ENCODE data around the gene MZT2B. TPM values are rescaled to one million over a fixed set of nuclear protein-coding genes. Genes with fewer than 3 reads are reported as not detected.
"Not testable (repeated sequence)": the region's sequence is repeated elsewhere in the genome, so short reads cannot be mapped to it uniquely, and the experiment has no call there.

Gene MZT2B
- polyA plus RNA-seq, 3 donors: 148 to 245 (median 239) TPM

DNA sequence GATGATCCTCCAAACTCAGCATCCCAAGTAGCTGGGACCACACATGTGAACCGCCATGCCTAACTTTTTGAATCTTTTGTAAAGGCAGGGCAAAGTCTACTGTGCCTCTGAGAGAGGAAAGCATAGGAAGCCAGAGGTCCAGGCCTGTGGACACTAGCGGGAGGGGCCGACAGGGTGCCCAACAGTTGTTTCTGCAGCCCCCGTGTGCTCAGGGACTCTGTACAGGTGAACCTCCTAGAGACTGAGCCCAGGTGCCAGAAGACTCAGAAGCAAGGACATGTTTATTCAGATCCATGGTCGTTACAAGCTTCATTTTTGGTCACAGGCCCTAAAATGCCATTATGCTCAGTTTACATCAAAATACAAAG lies 30.9 kb upstream of the MZT2B start:
- WGBS, 3 donors: 65 to 77% (median 68%) methylated on average over 5 of the region's 5 CpGs
- H3K27ac ChIP-seq (ENCODE audit: low read depth, low read length): not testable (repeated sequence)

DNA sequence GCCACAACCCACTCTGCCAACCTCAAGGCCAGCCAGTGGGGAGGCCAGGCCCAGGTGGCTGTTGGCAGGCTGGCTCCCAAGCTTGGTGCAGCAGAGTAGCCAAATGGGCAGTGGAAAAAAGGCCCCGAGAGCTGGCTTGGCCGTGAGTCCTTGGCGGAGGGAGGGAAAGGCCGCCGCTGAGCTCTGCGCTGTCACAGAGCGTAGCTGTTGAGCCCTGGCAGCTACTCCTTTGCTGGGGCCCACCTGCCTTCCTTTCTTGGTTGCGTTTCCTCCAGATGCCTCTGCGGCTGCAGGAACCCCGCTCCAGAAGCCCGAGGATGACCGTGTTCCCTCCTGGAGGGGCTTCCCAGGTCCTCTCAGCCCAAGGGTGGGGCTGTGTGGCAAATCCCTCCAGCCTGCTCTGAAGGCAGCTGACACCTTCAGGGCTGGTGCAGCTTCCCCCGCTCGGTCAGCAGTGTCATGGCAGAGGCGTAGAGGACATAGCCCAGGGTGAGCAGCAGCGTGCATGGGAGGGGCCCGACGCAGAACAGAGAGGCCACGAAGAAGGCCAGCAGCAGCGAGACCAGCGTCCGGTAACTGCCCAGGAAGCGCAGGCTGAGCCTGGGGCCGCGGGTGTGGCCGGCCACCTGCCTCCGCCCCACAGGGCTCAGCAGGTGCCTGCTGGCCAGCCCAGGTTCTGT lies 29.8 kb upstream of the MZT2B start:
- not testable (repeated sequence) for H3K27ac ChIP-seq (ENCODE audit: low read depth, low read length)
- 93 to 96% (median 96%) methylated on average over 12 to 23 of the region's 27 CpGs for WGBS, 3 donors

GRCh38 chr2:130152816-130153595 lies 29.1 kb upstream of the MZT2B start:
- no peak overlapping the region for H3K27ac ChIP-seq (ENCODE audit: low read depth, low read length)
- WGBS, 3 donors: 91 to 96% (median 94%) methylated on average over 21 to 25 of the region's 25 CpGs

- 91 to 94% (median 93%) methylated on average over 18 to 22 of the region's 23 CpGs for WGBS, 3 donors
- H3K27ac ChIP-seq (ENCODE audit: low read depth, low read length): not testable (repeated sequence)
Measured at GRCh38 chr2:130153721-130154422, 28.2 kb upstream of the MZT2B start.

GRCh38 chr2:130154423-130154770 lies 27.7 kb upstream of the MZT2B start:
- H3K27ac ChIP-seq (ENCODE audit: low read depth, low read length): not testable (repeated sequence)
- 89 to 97% (median 95%) methylated on average over 4 to 8 of the region's 8 CpGs for WGBS, 3 donors

DNA sequence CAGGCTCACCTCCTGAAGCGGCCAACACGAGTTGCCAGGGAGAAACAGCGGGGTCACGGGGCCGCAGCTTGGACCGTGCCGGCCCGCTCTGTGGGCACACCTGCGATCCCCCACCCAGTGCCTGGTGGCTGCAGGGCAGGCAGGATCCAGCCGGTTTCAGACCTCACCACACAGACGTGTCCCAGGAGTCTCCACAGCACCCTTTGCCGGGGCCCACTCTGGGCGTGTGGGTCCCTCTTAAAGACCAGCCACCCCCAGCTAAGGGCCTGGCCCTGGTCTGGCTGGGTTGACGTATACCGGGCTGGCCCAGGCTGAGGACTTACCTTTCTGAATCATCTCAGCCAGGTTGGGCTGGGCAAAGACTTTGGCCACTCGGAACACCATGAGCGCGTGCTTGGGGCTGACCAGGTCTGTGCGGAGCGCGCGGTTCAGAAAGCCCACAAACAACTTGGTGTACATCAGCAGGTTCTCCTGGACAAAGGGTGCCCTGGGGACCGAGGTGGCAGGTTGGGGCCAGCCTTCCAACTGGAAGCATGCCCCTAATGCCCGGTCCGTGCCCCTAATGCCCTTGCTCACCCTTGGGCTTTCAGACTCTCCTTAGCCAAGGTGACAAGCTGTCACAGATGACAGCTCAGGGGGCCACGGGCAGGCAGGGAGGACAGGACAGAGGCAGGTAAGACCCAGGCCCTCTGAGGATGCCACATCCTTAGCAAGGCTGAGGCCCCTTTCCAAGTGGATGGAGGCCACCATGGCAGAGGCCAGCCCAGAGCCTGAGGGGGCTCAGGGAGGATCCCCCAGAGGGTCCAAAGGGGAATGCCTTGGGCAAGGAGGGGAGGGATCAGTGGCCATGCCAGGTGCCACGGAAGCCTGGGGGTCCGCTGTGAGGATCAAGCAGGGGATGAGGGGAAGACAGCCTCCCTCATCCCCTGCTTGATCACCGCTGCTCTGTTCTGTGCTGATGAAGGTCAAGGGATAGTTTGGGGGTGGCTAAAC lies 27.0 kb upstream of the MZT2B start:
- H3K27ac ChIP-seq (ENCODE audit: low read depth, low read length): no peak overlapping the region
- 94 to 96% (median 96%) methylated on average over 29 of the region's 29 CpGs for WGBS, 3 donors

- 28 to 74% (median 74%) methylated on average over 15 to 16 of the region's 16 CpGs for WGBS, 3 donors
- not testable (repeated sequence) for H3K27ac ChIP-seq (ENCODE audit: low read depth, low read length)
Measured at GRCh38 chr2:130155956-130156623, 26.0 kb upstream of the MZT2B start.

GRCh38 chr2:130156624-130157004 lies 25.4 kb upstream of the MZT2B start:
- no peak overlapping the region for H3K27ac ChIP-seq (ENCODE audit: low read depth, low read length)

DNA sequence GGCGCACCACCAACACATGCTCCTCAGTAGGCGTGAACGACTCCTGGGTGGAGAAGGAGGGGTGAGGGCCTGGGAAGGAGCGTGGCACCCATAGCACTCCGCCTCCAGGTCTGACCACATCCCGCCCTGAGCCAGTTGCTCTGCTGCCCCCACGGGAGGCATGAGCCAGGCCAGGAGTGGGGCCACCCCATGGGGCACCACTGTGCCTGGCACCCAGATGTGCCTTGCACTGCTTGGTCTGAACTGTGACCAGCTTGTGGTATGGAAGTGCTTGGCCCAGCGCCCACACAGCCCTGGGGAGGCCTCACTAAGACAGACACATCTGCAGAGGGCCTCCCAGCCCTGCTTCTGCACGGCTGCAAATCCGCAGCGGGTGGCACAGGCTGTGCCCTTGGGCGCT lies 24.7 kb upstream of the MZT2B start:
- WGBS, 3 donors: 73 to 82% (median 80%) methylated on average over 9 to 11 of the region's 12 CpGs
- not testable (repeated sequence) for H3K27ac ChIP-seq (ENCODE audit: low read depth, low read length)

More at GRCh38 chr2:130156624-130157004, 25.4 kb upstream of the MZT2B start:
- 82 to 92% (median 90%) methylated on average over 9 of the region's 9 CpGs for WGBS, 3 donors

DNA sequence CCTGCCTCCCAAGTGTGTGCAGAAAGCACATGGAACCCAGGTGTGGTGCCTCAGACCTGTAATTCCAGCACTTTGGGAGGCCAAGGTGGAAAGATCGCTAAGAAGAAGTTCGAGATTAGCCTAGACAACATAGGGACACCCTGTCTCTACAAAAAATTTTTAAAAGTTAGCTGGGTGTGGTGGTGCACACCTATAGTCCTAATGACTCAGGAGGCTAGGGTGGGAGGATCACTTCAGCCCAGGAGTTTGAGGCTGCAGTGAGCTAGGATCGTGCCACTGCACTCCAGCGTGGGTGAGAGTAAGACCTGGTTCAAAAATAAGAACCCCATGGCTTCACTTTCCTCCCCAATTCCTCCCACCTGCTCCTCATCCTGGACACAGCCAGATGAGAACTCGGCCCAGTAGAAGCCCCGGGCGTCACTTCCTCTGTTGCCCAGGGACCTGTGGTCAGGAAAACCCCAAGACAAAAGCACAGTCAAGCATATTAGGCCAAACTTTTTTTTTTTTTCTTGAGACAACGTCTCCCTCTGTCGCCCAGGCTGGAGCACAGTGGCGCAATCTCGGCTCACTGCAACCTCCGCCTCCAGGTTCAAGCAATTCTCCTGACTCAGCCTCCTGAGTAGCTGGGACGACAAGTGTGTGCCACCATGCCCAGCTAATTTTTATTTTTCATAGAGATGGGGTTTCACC lies 24.1 kb upstream of the MZT2B start:
- WGBS, 3 donors: 63 to 79% (median 64%) methylated on average over 13 of the region's 13 CpGs
- H3K27ac ChIP-seq (ENCODE audit: low read depth, low read length): not testable (repeated sequence)

DNA sequence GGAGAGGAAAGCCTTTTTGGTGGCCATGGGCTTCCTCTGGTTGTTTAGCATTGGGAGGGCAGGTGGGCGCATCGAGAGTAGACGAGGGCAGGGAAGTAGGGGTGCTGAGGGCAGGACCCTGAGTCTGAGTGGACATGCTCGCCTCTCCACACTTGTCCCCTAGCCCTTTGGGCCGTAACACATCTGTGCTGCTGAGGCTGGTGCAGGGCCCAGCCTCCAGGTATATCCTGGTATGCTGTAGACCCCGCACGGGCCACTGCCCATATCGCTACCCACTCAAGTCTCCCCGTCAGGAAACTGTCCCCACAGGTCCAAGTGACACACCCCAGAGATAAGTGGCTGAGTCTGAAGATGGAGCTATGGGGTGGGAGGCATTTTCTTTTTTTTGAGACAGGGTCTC lies 23.4 kb upstream of the MZT2B start:
- H3K27ac ChIP-seq (ENCODE audit: low read depth, low read length): no peak overlapping the region
- WGBS, 3 donors: 91 to 99% (median 96%) methylated on average over 9 of the region's 9 CpGs

DNA sequence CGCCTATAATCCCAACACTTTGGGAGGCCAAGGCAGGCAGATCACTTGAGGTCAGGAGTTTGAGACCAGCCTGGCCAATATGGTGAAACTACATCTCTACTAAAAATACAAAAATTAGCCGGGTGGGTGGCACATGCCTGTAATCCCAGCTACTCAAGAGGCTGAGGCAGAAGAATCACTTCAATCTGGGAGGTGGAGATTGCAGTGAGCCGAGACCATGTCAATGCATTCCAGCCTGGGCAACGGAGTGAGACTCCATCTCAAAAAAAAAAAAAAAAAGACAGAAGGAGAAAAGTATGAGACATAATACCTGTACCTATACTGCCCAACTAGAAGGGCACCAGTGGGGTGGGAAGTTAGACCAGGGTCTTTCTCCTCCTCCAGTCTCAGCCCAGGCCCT lies 22.7 kb upstream of the MZT2B start:
- WGBS, 3 donors: 93 to 99% (median 97%) methylated on average over 4 of the region's 4 CpGs
- not testable (repeated sequence) for H3K27ac ChIP-seq (ENCODE audit: low read depth, low read length)

DNA sequence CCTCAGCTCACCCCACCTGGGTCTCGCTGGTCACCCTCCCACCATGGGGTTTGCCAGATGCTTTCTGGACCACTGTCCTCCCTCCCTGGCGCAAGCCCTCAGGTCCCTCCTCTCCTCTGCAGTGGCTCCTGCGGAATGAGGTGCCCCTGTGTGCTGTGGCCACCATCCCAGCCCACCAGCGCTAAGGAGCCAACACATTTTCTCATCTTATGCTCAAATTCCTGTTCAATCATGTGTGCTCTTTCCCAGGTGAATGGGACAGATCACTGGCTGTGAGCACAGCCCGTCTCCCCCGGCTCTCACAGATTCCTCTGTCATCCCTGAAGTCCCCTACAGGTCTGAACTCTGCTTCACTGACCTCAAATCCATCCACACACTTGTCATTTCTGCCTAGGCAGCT lies 21.9 kb upstream of the MZT2B start:
- H3K27ac ChIP-seq (ENCODE audit: low read depth, low read length): no peak overlapping the region
- 97 to 99% (median 97%) methylated on average over 6 of the region's 6 CpGs for WGBS, 3 donors

DNA sequence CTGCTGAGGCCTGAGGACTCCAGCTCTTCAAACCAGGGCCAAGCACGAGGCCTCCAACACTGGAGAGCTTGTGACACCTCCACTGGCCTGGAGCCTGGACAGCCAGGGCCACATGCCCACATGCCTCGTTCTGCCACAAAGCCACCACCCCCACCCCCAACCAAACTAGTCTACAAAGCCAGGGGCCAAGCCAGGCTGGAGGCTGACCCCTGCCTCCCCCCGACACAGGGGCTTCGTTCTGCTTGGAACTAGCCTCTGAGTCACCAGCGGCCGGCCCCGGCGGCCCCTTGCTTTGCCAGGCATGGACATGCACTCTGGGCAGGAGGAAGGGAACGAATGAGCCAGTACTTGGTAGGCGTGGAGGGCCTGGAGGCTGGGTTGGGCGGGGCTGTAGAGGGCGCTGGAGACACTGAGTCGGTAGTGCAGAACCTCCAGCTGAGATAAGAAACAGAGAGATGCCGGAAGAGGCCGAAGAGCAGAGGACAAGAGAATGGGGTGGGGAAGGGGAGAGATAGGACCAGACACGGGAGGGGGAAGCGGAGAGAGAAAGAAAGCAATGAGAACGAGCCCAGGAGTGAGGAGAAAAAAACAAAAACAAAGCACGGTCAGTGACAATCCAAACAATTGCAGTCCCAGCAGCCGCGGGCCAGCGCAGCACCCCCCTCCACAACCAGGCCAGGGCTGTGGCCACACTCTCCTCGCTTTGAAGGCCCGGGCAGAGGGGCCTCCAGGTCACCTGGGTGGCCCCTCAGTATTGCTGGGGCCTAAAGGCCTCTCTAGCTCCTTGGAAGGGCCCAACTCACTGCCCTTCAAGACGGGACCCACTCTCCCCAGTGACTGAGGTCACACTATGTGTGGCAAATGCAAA lies 21.0 kb upstream of the MZT2B start:
- 87 to 91% (median 88%) methylated on average over 25 of the region's 25 CpGs for WGBS, 3 donors
- H3K27ac ChIP-seq (ENCODE audit: low read depth, low read length): not testable (repeated sequence)

DNA sequence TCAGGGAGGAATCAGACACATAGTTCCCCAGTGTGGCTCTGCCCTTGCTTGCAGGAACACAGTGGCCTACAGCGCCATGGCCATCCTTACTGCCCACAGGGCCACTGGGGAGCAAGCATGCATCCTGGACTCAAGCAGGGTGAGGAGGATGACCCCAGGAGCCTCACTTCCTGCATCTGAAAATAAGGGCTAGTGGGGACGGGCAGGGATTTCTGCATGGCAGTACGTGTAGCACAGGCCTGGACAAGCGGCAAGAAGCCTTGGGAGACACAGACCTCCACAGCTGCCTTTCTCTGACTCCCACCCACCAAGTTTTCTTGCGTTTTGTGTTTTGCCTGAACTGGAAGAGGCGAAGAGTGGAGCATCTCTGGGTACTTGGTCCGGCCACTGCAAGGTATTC lies 19.6 kb upstream of the MZT2B start:
- WGBS, 3 donors: 86 to 96% (median 90%) methylated on average over 6 of the region's 7 CpGs

DNA sequence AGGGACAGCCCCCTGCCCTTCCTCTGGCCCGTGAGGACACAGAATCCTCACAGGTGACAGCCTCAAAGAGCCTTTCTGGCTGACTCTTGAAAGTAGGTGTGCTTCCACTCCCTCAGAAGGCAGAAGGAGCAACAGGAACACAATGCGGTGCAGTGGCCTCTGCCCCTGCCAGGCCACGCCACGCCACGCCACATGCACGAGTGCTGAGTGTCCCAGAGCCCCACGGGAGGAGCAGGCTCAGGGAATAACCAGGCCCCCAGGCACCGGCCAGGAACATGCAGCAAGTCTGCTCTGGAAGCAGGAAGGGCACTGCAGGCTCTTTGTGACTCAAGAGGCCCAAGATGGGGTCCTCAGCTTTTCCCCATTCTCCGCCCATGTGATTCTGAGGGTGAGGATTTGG lies 19.1 kb upstream of the MZT2B start:
- H3K27ac ChIP-seq (ENCODE audit: low read depth, low read length): no peak overlapping the region
- WGBS, 3 donors: 92 to 95% (median 94%) methylated on average over 9 of the region's 9 CpGs

More for the DNA sequence above, 19.6 kb upstream of the MZT2B start:
- not testable (repeated sequence) for H3K27ac ChIP-seq (ENCODE audit: low read depth, low read length)

Measured in adipose tissue (tissue), 3 donors.